H1 (cell line): ENCODE data around the gene ERICH3. TPM values are rescaled to one million over a fixed set of nuclear protein-coding genes. Genes with fewer than 3 reads are reported as not detected.

Experiments used
- CTCF ChIA-PET: fragments of 300-600 bp; sonication (Branson Sonifier 250); formaldehyde crosslinking; loops from one replicate; lab custom pipeline; 2021; ENCODE audit not compliant: partially characterized antibody; lab: Charles Lee
- POLR2A ChIA-PET: fragments of 300-600 bp; sonication (Branson Sonifier 250); formaldehyde crosslinking; loops from one replicate; lab custom pipeline; 2021; ENCODE audit warnings: inconsistent platforms; ENCODE audit not compliant: partially characterized antibody; lab: Charles Lee
- DNase-seq, 2 experiments: peaks; one replicate each; pipeline versions ENCODE4 v3.0.0 to v3.0.0-alpha.2; 2010 to 2022; ENCODE audit warnings: low spot score in 2 of 2, low read depth in 1 of 2, mixed read lengths in 1 of 2
- FAIRE-seq: peaks from 2 replicates; lab custom pipeline; 2011; peaks lifted over from hg19 to GRCh38; lab: Jason Lieb, UNC
- H2AFZ ChIP-seq: 2 replicates; pipeline ENCODE4 v1.8.1; 2012; ENCODE audit warnings: low read length, inconsistent platforms
- H2AK5ac ChIP-seq: 2 replicates; pipeline ENCODE4 v1.6.1; 2013; ENCODE audit warnings: low read depth, low read length
- H2BK120ac ChIP-seq: replicated peaks from 2 replicates; pipeline ENCODE3; 2013; ENCODE audit warnings: low read depth, low read length, inconsistent platforms
- H2BK12ac ChIP-seq: 2 replicates; pipeline ENCODE4 v1.6.1; 2013; ENCODE audit warnings: low read depth, low read length
- H2BK15ac ChIP-seq: 2 replicates; pipeline ENCODE4 v1.6.1; 2013; ENCODE audit warnings: low read length
- H2BK20ac ChIP-seq: 2 replicates; pipeline ENCODE4 v1.6.1; 2013; ENCODE audit warnings: low read length
- H2BK5ac ChIP-seq: 2 replicates; pipeline ENCODE4 v1.6.1; 2013; ENCODE audit warnings: low read depth, low read length
- H3K14ac ChIP-seq: 2 replicates; pipeline ENCODE4 v1.6.1; 2013; ENCODE audit warnings: inconsistent platforms; ENCODE audit not compliant: insufficient read length
- H3K18ac ChIP-seq: 2 replicates; pipeline ENCODE4 v1.6.1; 2013; ENCODE audit warnings: low read length; ENCODE audit errors: extremely low read depth
- H3K23ac ChIP-seq: 2 replicates; pipeline ENCODE4 v1.6.1; 2013; ENCODE audit warnings: inconsistent platforms; ENCODE audit not compliant: insufficient read length
- H3K23me2 ChIP-seq: 2 replicates; pipeline ENCODE4 v1.6.1; 2013; ENCODE audit warnings: low read depth, low read length
- H3K27ac ChIP-seq: 2 replicates; pipeline ENCODE4 v1.6.1; 2011; ENCODE audit warnings: low read depth, low read length, inconsistent platforms
- H3K27me3 ChIP-seq, 4 experiments: replicated peaks in 1 of 4; 1 replicate in 1 of 4; 2 replicates in 3 of 4; pipeline versions ENCODE4 v1.6.1 to v1.8.1; 2011 to 2013; ENCODE audit warnings: low read length in 3 of 4, mild to moderate bottlenecking in 3 of 4, inconsistent platforms in 2 of 4, mixed read lengths in 2 of 4, moderate library complexity in 1 of 4; ENCODE audit not compliant: control insufficient read depth in 3 of 4, insufficient read depth in 3 of 4; ENCODE audit errors: extremely low read depth in 1 of 4
- H3K36me3 ChIP-seq, 4 experiments: 2 replicates each; pipeline versions ENCODE4 v1.6.1 to v1.8.1; 2011 to 2013; ENCODE audit warnings: mild to moderate bottlenecking in 4 of 4, low read length in 3 of 4, moderate library complexity in 2 of 4, control low read depth in 1 of 4, inconsistent platforms in 1 of 4; ENCODE audit not compliant: insufficient read depth in 4 of 4, control insufficient read depth in 2 of 4
- H3K4ac ChIP-seq: replicated peaks from 2 replicates; pipeline ENCODE3; 2013; ENCODE audit warnings: low read length, low read depth, mixed read lengths, inconsistent platforms; ENCODE audit not compliant: insufficient read length
- H3K4me1 ChIP-seq, 4 experiments: replicated peaks in 1 of 4; 1 replicate in 1 of 4; 2 replicates in 3 of 4; pipeline versions ENCODE4 v1.6.1 to v1.8.1; 2011 to 2013; ENCODE audit warnings: low read length in 3 of 4, inconsistent platforms in 2 of 4, mixed read lengths in 1 of 4; ENCODE audit not compliant: insufficient read depth in 4 of 4, control insufficient read depth in 3 of 4
- H3K4me2 ChIP-seq, 2 experiments: 2 replicates each; pipeline versions ENCODE4 v1.6.1 to v1.8.1; 2011 to 2013; ENCODE audit warnings: low read depth in 2 of 2, low read length in 2 of 2, control low read depth in 1 of 2, inconsistent platforms in 1 of 2, mild to moderate bottlenecking in 1 of 2; ENCODE audit not compliant: insufficient read depth in 1 of 2
- H3K4me3 ChIP-seq, 4 experiments: fragments of 200-600, 300-600 bp in 1 of 4; sonication (generic), shearing (Covaris generic), sonication (Bioruptor Twin) in 1 of 4; 2 replicates each; pipeline versions ENCODE4 v1.5.1 to v1.8.1; 2011 to 2016; ENCODE audit warnings: low read length in 4 of 4, low read depth in 3 of 4, control low read depth in 2 of 4, inconsistent platforms in 2 of 4, mild to moderate bottlenecking in 2 of 4, mixed read lengths in 1 of 4, moderate library complexity in 1 of 4; ENCODE audit not compliant: insufficient read depth in 2 of 4; ENCODE audit errors: extremely low read depth in 1 of 4
- H3K56ac ChIP-seq: replicated peaks from 2 replicates; pipeline ENCODE3; 2013; ENCODE audit warnings: low read depth, mild to moderate bottlenecking, mixed read lengths, low read length, inconsistent platforms; ENCODE audit not compliant: insufficient read length
- H3K79me1 ChIP-seq: 2 replicates; pipeline ENCODE4 v1.6.1; 2013; ENCODE audit warnings: low read depth, low read length, control low read depth
- H3K79me2 ChIP-seq, 2 experiments: 2 replicates each; pipeline versions ENCODE4 v1.6.1 to v1.8.1; 2012 to 2013; ENCODE audit warnings: low read length in 2 of 2, mild to moderate bottlenecking in 2 of 2, inconsistent platforms in 1 of 2; ENCODE audit not compliant: insufficient read depth in 2 of 2, control insufficient read depth in 1 of 2
- H3K9ac ChIP-seq, 4 experiments: replicated peaks in 1 of 4; 1 replicate in 1 of 4; 2 replicates in 3 of 4; pipeline versions ENCODE4 v1.6.1 to v1.8.1; 2011 to 2013; ENCODE audit warnings: low read depth in 3 of 4, low read length in 3 of 4, control low read depth in 2 of 4, mild to moderate bottlenecking in 2 of 4, moderate library complexity in 2 of 4, inconsistent platforms in 1 of 4; ENCODE audit errors: extremely low read depth in 1 of 4
- H3K9me3 ChIP-seq, 2 experiments: 2 replicates each; pipeline versions ENCODE4 v1.6.1 to v1.8.1; 2012 to 2013; ENCODE audit warnings: mild to moderate bottlenecking in 2 of 2, moderate library complexity in 2 of 2, control low read depth in 1 of 2, inconsistent platforms in 1 of 2, low read depth in 1 of 2, low read length in 1 of 2, mixed read lengths in 1 of 2; ENCODE audit not compliant: insufficient read depth in 2 of 2
- H4K20me1 ChIP-seq, 2 experiments: replicated peaks in 1 of 2; 2 replicates each; pipeline versions ENCODE3 to v1.8.1; 2011 to 2013; ENCODE audit warnings: inconsistent platforms in 2 of 2, low read length in 2 of 2, mild to moderate bottlenecking in 1 of 2; ENCODE audit not compliant: insufficient read depth in 2 of 2, control insufficient read depth in 1 of 2
- H4K5ac ChIP-seq: 2 replicates; pipeline ENCODE4 v1.6.1; 2013; ENCODE audit warnings: low read length, low read depth, mixed read lengths, inconsistent platforms; ENCODE audit not compliant: insufficient read length
- H4K8ac ChIP-seq: 2 replicates; pipeline ENCODE4 v1.8.0; 2013; ENCODE audit warnings: mild to moderate bottlenecking, moderate library complexity, low read length, inconsistent platforms; ENCODE audit not compliant: insufficient read depth; ENCODE audit errors: extremely low read depth
- H4K91ac ChIP-seq: replicated peaks from 2 replicates; pipeline ENCODE3; 2013; ENCODE audit warnings: low read length, mixed read lengths, inconsistent platforms; ENCODE audit not compliant: insufficient read length
- BACH1 ChIP-seq: IDR thresholded peaks from 2 replicates; pipeline ENCODE4 v1.6.1; 2012; ENCODE audit warnings: low read length, improper control_type of control experiment
- CREB1 ChIP-seq: IDR thresholded peaks from 2 replicates; pipeline ENCODE4 v1.6.1; 2012; ENCODE audit warnings: inconsistent platforms
- POLR2A ChIP-seq, 2 experiments: IDR thresholded peaks; 1 replicate in 1 of 2; 2 replicates in 1 of 2; pipeline ENCODE4 v1.6.1; 2011; ENCODE audit warnings: low read depth in 2 of 2, low read length in 2 of 2, mild to moderate bottlenecking in 2 of 2; ENCODE audit errors: control extremely low read depth in 1 of 2
- SP1 ChIP-seq: IDR thresholded peaks from 2 replicates; pipeline ENCODE4 v1.6.1; 2011; ENCODE audit warnings: low read depth, low read length
- TAF1 ChIP-seq: IDR thresholded peaks from 2 replicates; pipeline ENCODE4 v1.6.1; 2011; ENCODE audit warnings: mild to moderate bottlenecking, low read depth, low read length
- TBP ChIP-seq: IDR thresholded peaks from 2 replicates; pipeline ENCODE4 v1.6.1; 2011; ENCODE audit warnings: low read depth, low read length, improper control_type of control experiment
- TEAD4 ChIP-seq: IDR thresholded peaks from 2 replicates; pipeline ENCODE4 v1.6.1; 2012; ENCODE audit warnings: low read depth, low read length, inconsistent platforms, mixed read lengths
- YY1 ChIP-seq: IDR thresholded peaks from 2 replicates; pipeline ENCODE4 v1.6.1; 2011; ENCODE audit warnings: low read depth, mild to moderate bottlenecking, low read length
- WGBS, 2 experiments: shearing (Covaris generic) in 1 of 2; methylation state at CpG; one replicate each; pipeline versions ENCODE4 v1.1.6 to v1.1.7; 2013 to 2015; ENCODE audit warnings: low lambda C conversion rate in 2 of 2, mixed read lengths in 2 of 2, inconsistent platforms in 1 of 2, low coverage in 1 of 2, missing lambda C conversion rate in 1 of 2; ENCODE audit not compliant: insufficient replicate concordance in 2 of 2, insufficient coverage in 1 of 2, insufficient read length in 1 of 2; ENCODE audit errors: extremely low coverage in 1 of 2, missing lambda C conversion rate in 1 of 2; 5-methylcytosine and 5-hydroxymethylcytosine counted together
- polyA plus RNA-seq, 7 experiments: library from polyadenylated mRNA; depleted of rRNA in 3 of 7; stranded (reverse) in 5 of 7; unstranded in 2 of 7; fragments of >200 nt in 5 of 7; fragments of 200-250 nt in 2 of 7; gene quantifications; 1 replicate in 5 of 7; 2 replicates in 1 of 7; 4 replicates in 1 of 7; pipeline versions ENCODE4 v1.2.1 to v1.2.3, GENCODE V29; 2011 to 2013; ENCODE audit warnings: missing spikeins in 2 of 7, mixed read lengths in 2 of 7
- total RNA-seq: library from RNA; stranded (reverse); fragmentation: NEBNext Ultra II Directional; extraction: Animal tissue kit (Norgen Biotek cat#: 25700); gene quantifications from 2 replicates; pipeline ENCODE4 v1.2.1, GENCODE V29; 2021
- TF ChIP-seq, protein P1 (sequence below), 3 experiments: IDR thresholded peaks; 1 replicate in 2 of 3; 2 replicates in 1 of 3; pipeline versions ENCODE4 v1.5.1 to v1.6.1; 2011; ENCODE audit warnings: low read length in 3 of 3, mild to moderate bottlenecking in 3 of 3, inconsistent platforms in 2 of 3, low read depth in 1 of 3, moderate library complexity in 1 of 3; ENCODE audit not compliant: insufficient read depth in 1 of 3; ENCODE audit errors: control extremely low read depth in 1 of 3

ERICH3 gene
- total and polyA plus RNA-seq, 2 of the 8 experiments (the other 6 are each of a cell fraction or from before 2014, with no cell fraction given): 0.02 TPM; not detected in 1

DNA sequence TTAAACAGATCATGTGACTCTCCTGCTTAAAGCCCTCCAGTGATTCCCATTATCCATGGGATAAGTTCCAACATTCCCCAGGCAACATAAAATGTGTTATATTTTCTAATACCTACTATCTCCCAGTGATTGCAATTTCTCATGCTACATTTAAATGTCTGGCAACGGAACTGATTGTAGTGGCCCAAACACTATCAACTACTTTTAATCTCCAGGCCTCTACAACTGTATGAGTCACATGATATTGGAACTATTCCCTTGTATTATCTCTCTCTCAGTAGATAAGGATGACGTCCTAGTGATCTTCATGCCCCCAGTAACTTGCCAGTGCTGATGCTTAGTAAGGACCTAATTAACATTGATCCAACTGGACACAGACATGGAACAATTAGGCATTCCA lies 49.9 kb downstream of the ERICH3 start:
- Histone ChIP-seq H3K23me2 (no peaks in the 10 kb centered on the region; the same call in 1 of the 2 replicates), H2AFZ (no peak overlapping the region), H3K4me1 (no peaks in the 10 kb centered on the region), H2BK5ac (no peak overlapping the region), H4K8ac (no peak overlapping the region), H2BK20ac (no peak overlapping the region), H3K9ac (no peak overlapping the region), H3K27me3 (no peaks in the 10 kb centered on the region), H4K5ac (no peak overlapping the region), H3K56ac (no peak overlapping the region), H4K20me1 (no peaks in the 10 kb centered on the region), H4K91ac (no peak overlapping the region), H3K23ac (no peak overlapping the region), H3K4me2 (no peak overlapping the region), H2BK15ac (no peak overlapping the region), H3K14ac (no peak overlapping the region), H3K4ac (no peak overlapping the region), H3K9me3 (no peaks in the 10 kb centered on the region), H3K4me3 (no peak overlapping the region), H3K27ac (no peak overlapping the region), H2BK120ac (no peak overlapping the region), H2BK12ac (no peak overlapping the region), H2AK5ac (no peak overlapping the region), H3K36me3 (no peaks in the 10 kb centered on the region), H3K79me2 (no peaks in the 10 kb centered on the region), H3K18ac (no peak overlapping the region), H3K79me1 (no peaks in the 10 kb centered on the region)
- WGBS, 2 experiments: 92% methylated on average over 2 of the region's 2 CpGs; no CpG with 5 or more reads in 1 of the 2 experiments
- POLR2A ChIA-PET: no interaction called here
- DNase-seq (no peak), FAIRE-seq (no peak)
- CTCF ChIA-PET: no interaction called here
- TF ChIP-seq POLR2A (IDR thresholded peaks at IDR 0.05; ENCODE audit: control extremely low read depth in 1 of 2, low read depth in 2 of 2, low read length in 2 of 2) (no peak), TEAD4 (no peak), SP1 (no peak), YY1 (no peak), CREB1 (no peak), TBP (no peak), BACH1 (no peak), TAF1 (no peak)
- TF ChIP-seq, protein P1, sequence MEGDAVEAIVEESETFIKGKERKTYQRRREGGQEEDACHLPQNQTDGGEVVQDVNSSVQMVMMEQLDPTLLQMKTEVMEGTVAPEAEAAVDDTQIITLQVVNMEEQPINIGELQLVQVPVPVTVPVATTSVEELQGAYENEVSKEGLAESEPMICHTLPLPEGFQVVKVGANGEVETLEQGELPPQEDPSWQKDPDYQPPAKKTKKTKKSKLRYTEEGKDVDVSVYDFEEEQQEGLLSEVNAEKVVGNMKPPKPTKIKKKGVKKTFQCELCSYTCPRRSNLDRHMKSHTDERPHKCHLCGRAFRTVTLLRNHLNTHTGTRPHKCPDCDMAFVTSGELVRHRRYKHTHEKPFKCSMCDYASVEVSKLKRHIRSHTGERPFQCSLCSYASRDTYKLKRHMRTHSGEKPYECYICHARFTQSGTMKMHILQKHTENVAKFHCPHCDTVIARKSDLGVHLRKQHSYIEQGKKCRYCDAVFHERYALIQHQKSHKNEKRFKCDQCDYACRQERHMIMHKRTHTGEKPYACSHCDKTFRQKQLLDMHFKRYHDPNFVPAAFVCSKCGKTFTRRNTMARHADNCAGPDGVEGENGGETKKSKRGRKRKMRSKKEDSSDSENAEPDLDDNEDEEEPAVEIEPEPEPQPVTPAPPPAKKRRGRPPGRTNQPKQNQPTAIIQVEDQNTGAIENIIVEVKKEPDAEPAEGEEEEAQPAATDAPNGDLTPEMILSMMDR (IDR thresholded peaks at IDR 0.05; ENCODE audit: control extremely low read depth in 1 of 3, insufficient read depth in 1 of 3, low read depth in 1 of 3, low read length in 3 of 3): no peak
